Measurements from ENCODE around the gene CARD11.

The CARD11 gene

GRCh38 chr7:3083350-3083749, 39.7 kb upstream of the CARD11 start:
- no peak for DNase-seq (ENCODE audit: low read depth)
- TF ChIP-seq CTCF (IDR thresholded peaks at IDR 0.05; ENCODE audit: low read depth, low read length) (no peak), POLR2A (IDR thresholded peaks at IDR 0.05; ENCODE audit: extremely low read depth, insufficient read length) (no peak), MAX (IDR thresholded peaks at IDR 0.05; ENCODE audit: low read depth, low read length) (no peak), MYC (IDR thresholded peaks at IDR 0.05; ENCODE audit: low read depth, low read length) (no peak)
- H3K4me3 ChIP-seq (ENCODE audit: low read depth, low read length), result no peak overlapping the region

- DNase-seq (ENCODE audit: low read depth), result peak; percentile 36
- TF ChIP-seq POLR2A (IDR thresholded peaks at IDR 0.05; ENCODE audit: extremely low read depth, insufficient read length) (no peak), CTCF (IDR thresholded peaks at IDR 0.05; ENCODE audit: low read depth, low read length) (no peak), MYC (IDR thresholded peaks at IDR 0.05; ENCODE audit: low read depth, low read length) (no peak), MAX (IDR thresholded peaks at IDR 0.05; ENCODE audit: low read depth, low read length) (no peak)
Measured at GRCh38 chr7:3082831-3083230, 39.2 kb upstream of the CARD11 start.

GRCh38 chr7:3082386-3082785, 38.7 kb upstream of the CARD11 start:
- DNase-seq (ENCODE audit: low read depth), result no peak
- TF ChIP-seq MAX (IDR thresholded peaks at IDR 0.05; ENCODE audit: low read depth, low read length) (no peak), POLR2A (IDR thresholded peaks at IDR 0.05; ENCODE audit: extremely low read depth, insufficient read length) (no peak), MYC (IDR thresholded peaks at IDR 0.05; ENCODE audit: low read depth, low read length) (no peak)
- H3K4me3 ChIP-seq (ENCODE audit: low read depth, low read length), result no peak overlapping the region

More at GRCh38 chr7:3082831-3083230, 39.2 kb upstream of the CARD11 start:
- H3K4me3 ChIP-seq (ENCODE audit: low read depth, low read length), result no peak overlapping the region

- TF ChIP-seq MYC (IDR thresholded peaks at IDR 0.05; ENCODE audit: low read depth, low read length) (no peak), POLR2A (IDR thresholded peaks at IDR 0.05; ENCODE audit: extremely low read depth, insufficient read length) (no peak), CTCF (IDR thresholded peaks at IDR 0.05; ENCODE audit: low read depth, low read length) (no peak), MAX (IDR thresholded peaks at IDR 0.05; ENCODE audit: low read depth, low read length) (no peak)
- peak; percentile 23 for DNase-seq (ENCODE audit: low read depth)
- no peak overlapping the region for H3K4me3 ChIP-seq (ENCODE audit: low read depth, low read length)
Measured at GRCh38 chr7:3080106-3080505, 36.4 kb upstream of the CARD11 start.

GRCh38 chr7:3078514-3078913, 34.8 kb upstream of the CARD11 start:
- TF ChIP-seq MYC (IDR thresholded peaks at IDR 0.05; ENCODE audit: low read depth, low read length), result no peak
- TF ChIP-seq MAX (IDR thresholded peaks at IDR 0.05; ENCODE audit: low read depth, low read length), result no peak
- no peak for TF ChIP-seq POLR2A (IDR thresholded peaks at IDR 0.05; ENCODE audit: extremely low read depth, insufficient read length)
- no peak for TF ChIP-seq CTCF (IDR thresholded peaks at IDR 0.05; ENCODE audit: low read depth, low read length)
- no peak overlapping the region for H3K4me3 ChIP-seq (ENCODE audit: low read depth, low read length)
- no peak for DNase-seq (ENCODE audit: low read depth)

- TF ChIP-seq CTCF (IDR thresholded peaks at IDR 0.05; ENCODE audit: low read depth, low read length) (no peak), MAX (IDR thresholded peaks at IDR 0.05; ENCODE audit: low read depth, low read length) (no peak), POLR2A (IDR thresholded peaks at IDR 0.05; ENCODE audit: extremely low read depth, insufficient read length) (no peak), MYC (IDR thresholded peaks at IDR 0.05; ENCODE audit: low read depth, low read length) (no peak)
- DNase-seq (ENCODE audit: low read depth), result no peak
Measured at GRCh38 chr7:3076700-3077099, 33.0 kb upstream of the CARD11 start.

More at GRCh38 chr7:3076700-3077099, 33.0 kb upstream of the CARD11 start:
- no peak overlapping the region for H3K4me3 ChIP-seq (ENCODE audit: low read depth, low read length)
